ENCODE measurements around the gene IFIH1. TPM values are rescaled to one million over a fixed set of nuclear protein-coding genes. Genes with fewer than 3 reads are reported as not detected.

IFIH1 gene
- total and polyA plus RNA-seq, 2 experiments from 2014 or later, result 1.2 to 2.5 TPM

GRCh38 chr2:162267496-162267895 is 51.0 kb downstream of the IFIH1 start:
- Histone ChIP-seq H3K9me2 (ENCODE audit: insufficient read depth) (peaks cover 5% of the 10 kb centered on the region; the same call in 1 of the 2 replicates), H4K20me1 (replicated peaks; ENCODE audit: insufficient read depth) (no peaks in the 10 kb centered on the region), H3K79me2 (replicated peaks; ENCODE audit: insufficient read depth) (no peaks in the 10 kb centered on the region), H3K4me1 (ENCODE audit: insufficient read depth) (no peaks in the 10 kb centered on the region), H3K4me2 (no peak overlapping the region), H2AFZ (no peak overlapping the region), H3F3A (replicated peaks; ENCODE audit: low read depth) (no peaks in the 10 kb centered on the region), H3K36me3 (ENCODE audit: insufficient read depth) (no peaks in the 10 kb centered on the region), H3K4me3 (no peak overlapping the region), H3K27me3 (ENCODE audit: insufficient read depth) (no peaks in the 10 kb centered on the region), H3K27ac (ENCODE audit: low read depth) (no peak overlapping the region)
- Mint-ChIP-seq H3K9me3 (no peaks in the 10 kb centered on the region), H3K27me3 (ENCODE audit: insufficient read depth, low read depth, poor library complexity) (no peaks in the 10 kb centered on the region), H3K4me1 (no peaks in the 10 kb centered on the region), H3K4me3 (no peak overlapping the region), H3K27ac (no peak overlapping the region), H3K36me3 (ENCODE audit: low read depth) (no peaks in the 10 kb centered on the region)
- ATAC-seq, result no peak
- TF ChIP-seq ZNF331 (CRISPR knock-in tag; IDR thresholded peaks at IDR 0.05; ENCODE audit: low read depth), result no peak
- no peak for TF ChIP-seq ZNF114 (CRISPR knock-in tag; IDR thresholded peaks at IDR 0.05)
- no peak for TF ChIP-seq NANOG (IDR thresholded peaks at IDR 0.05; ENCODE audit: borderline replicate concordance)
- no peak for TF ChIP-seq EZH2 (IDR thresholded peaks at IDR 0.05; ENCODE audit: low read depth, unreplicated experiment)
- TF ChIP-seq ZNF462 (CRISPR knock-in tag; IDR thresholded peaks at IDR 0.05), result no peak
- no peak for DNase-seq (ENCODE audit: low spot score)

GRCh38 chr2:162266460-162266760 is 52.1 kb downstream of the IFIH1 start:
- ATAC-seq, result no peak
- H3K4me1 Mint-ChIP-seq, result peaks cover 7% of the 10 kb centered on the region; the same call in 2 of the 3 replicates
- TF ChIP-seq ETS1 (IDR thresholded peaks at IDR 0.05) (no peak), REST (IDR thresholded peaks at IDR 0.05; ENCODE audit: unreplicated experiment) (no peak), ZNF331 (CRISPR knock-in tag; IDR thresholded peaks at IDR 0.05; ENCODE audit: low read depth) (no peak), CTCF (conservative IDR thresholded peaks at IDR 0.05; ENCODE audit: low read depth in 2 of 2) (0 out of 4 replicates have a peak, but pooled peaks of 1 of the 2 experiments have one; percentile 9)

More at GRCh38 chr2:162266460-162266760, 52.1 kb downstream of the IFIH1 start:
- Histone ChIP-seq H3K4me1 (ENCODE audit: insufficient read depth) (peaks cover 7% of the 10 kb centered on the region; the same call in 1 of the 2 replicates), H3K36me3 (ENCODE audit: insufficient read depth) (no peaks in the 10 kb centered on the region), H3F3A (replicated peaks; ENCODE audit: low read depth) (no peaks in the 10 kb centered on the region), H3K79me2 (replicated peaks; ENCODE audit: insufficient read depth) (no peaks in the 10 kb centered on the region), H3K27me3 (ENCODE audit: insufficient read depth) (no peaks in the 10 kb centered on the region), H3K9me2 (ENCODE audit: insufficient read depth) (no peaks in the 10 kb centered on the region), H3K4me3 (no peak overlapping the region), H3K4me2 (no peak overlapping the region), H3K27ac (ENCODE audit: low read depth) (no peak overlapping the region), H4K20me1 (replicated peaks; ENCODE audit: insufficient read depth) (no peaks in the 10 kb centered on the region), H2AFZ (no peak overlapping the region)
- Mint-ChIP-seq H3K36me3 (ENCODE audit: low read depth) (no peaks in the 10 kb centered on the region), H3K4me3 (no peak overlapping the region), H3K9me3 (no peaks in the 10 kb centered on the region), H3K27me3 (ENCODE audit: insufficient read depth, low read depth, poor library complexity) (no peaks in the 10 kb centered on the region), H3K27ac (no peak overlapping the region; the same call in 1 of the 2 replicates)
- DNase-seq (ENCODE audit: low spot score), result no peak

All from GM23338 (cell line).